Inferior parietal cortex (tissue), 1 donor: ENCODE data around the gene LCE5A.
"Not testable (repeated sequence)": the region's sequence is repeated elsewhere in the genome, so short reads cannot be mapped to it uniquely, and the experiment has no call there.

Source experiments
- DNase-seq: peaks from one replicate; pipeline ENCODE4 v3.0.0-alpha.2; 2016; ENCODE audit errors: extremely low spot score

Gene LCE5A

GRCh38 chr1:152516082-152516481 lies 5.5 kb downstream of the LCE5A start:
- no peak for DNase-seq

- no peak for DNase-seq
These were observed 6.7 kb downstream of the LCE5A start for GRCh38 chr1:152517237-152517811.

GRCh38 chr1:152519851-152520250 lies 9.2 kb downstream of the LCE5A start:
- peak; percentile 2 for DNase-seq

- no peak for DNase-seq
These were observed 10.0 kb downstream of the LCE5A start for GRCh38 chr1:152520561-152521090.

GRCh38 chr1:152525080-152525641 lies 14.6 kb downstream of the LCE5A start:
- DNase-seq, result no peak

- DNase-seq, result no peak
These were observed 22.8 kb downstream of the LCE5A start for GRCh38 chr1:152533327-152533938.

GRCh38 chr1:152535774-152536173 lies 25.2 kb downstream of the LCE5A start:
- DNase-seq, result no peak

- no peak for DNase-seq
These were observed 26.9 kb downstream of the LCE5A start for GRCh38 chr1:152537496-152537895.

GRCh38 chr1:152539901-152540300 lies 29.3 kb downstream of the LCE5A start:
- DNase-seq, result no peak

- no peak for DNase-seq
These were observed 33.2 kb downstream of the LCE5A start for GRCh38 chr1:152543820-152544219.

GRCh38 chr1:152546704-152547103 lies 36.1 kb downstream of the LCE5A start:
- no peak for DNase-seq

GRCh38 chr1:152548358-152548757 lies 37.8 kb downstream of the LCE5A start:
- DNase-seq, result not testable (repeated sequence)
